ENCODE measurements around the gene TNIK. TPM values are rescaled to one million over a fixed set of nuclear protein-coding genes. Genes with fewer than 3 reads are reported as not detected.

TNIK gene
- total and polyA plus RNA-seq, 12 donors: 9.3 to 51.9 (median 35.1) TPM

DNA sequence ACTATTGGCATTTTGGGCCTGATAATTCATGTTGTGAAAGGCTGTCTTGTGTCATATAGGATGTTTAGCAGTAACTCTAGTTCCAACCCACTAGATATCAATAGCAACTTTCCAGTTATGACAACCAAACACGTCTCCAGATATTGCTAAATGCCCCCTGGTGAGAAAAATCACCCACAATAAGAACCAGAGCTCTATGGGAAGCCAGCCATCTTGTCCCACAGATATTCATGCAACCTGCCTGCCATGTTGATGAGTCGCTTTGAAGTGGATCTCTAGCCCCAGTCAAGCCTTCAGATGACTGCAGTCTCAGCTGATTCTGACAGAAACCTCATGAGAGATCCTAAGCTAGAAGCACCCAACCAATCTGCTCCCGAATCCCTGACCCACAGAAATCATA, 5.6 kb upstream of the TNIK start:
- DNase-seq (no peak), ATAC-seq (no peak)
- Histone ChIP-seq H3K27me3 (peaks cover 0 to 20% (median 7%) of the 10 kb centered on the region in 7 donors), H3K9me3 (no peaks in the 10 kb centered on the region), H3K4me1 (peaks cover 0 to 12% (median 3%) of the 10 kb centered on the region in 9 donors), H3K36me3 (no peaks in the 10 kb centered on the region), H3K27ac (no peak overlapping the region), H3K4me3 (no peak overlapping the region)
- WGBS, 2 donors: 92% methylated on average over 3 of the region's 3 CpGs
- TF ChIP-seq, protein P1, sequence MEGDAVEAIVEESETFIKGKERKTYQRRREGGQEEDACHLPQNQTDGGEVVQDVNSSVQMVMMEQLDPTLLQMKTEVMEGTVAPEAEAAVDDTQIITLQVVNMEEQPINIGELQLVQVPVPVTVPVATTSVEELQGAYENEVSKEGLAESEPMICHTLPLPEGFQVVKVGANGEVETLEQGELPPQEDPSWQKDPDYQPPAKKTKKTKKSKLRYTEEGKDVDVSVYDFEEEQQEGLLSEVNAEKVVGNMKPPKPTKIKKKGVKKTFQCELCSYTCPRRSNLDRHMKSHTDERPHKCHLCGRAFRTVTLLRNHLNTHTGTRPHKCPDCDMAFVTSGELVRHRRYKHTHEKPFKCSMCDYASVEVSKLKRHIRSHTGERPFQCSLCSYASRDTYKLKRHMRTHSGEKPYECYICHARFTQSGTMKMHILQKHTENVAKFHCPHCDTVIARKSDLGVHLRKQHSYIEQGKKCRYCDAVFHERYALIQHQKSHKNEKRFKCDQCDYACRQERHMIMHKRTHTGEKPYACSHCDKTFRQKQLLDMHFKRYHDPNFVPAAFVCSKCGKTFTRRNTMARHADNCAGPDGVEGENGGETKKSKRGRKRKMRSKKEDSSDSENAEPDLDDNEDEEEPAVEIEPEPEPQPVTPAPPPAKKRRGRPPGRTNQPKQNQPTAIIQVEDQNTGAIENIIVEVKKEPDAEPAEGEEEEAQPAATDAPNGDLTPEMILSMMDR (IDR thresholded peaks at IDR 0.05): no peak
- intact Hi-C loops (cut with DNase I): loop anchor here in 4 of 10 donors (10.0 kb wide), 3 partner anchors 79 to 99 kb away; no protein-coding TSS in a partner anchor

DNA sequence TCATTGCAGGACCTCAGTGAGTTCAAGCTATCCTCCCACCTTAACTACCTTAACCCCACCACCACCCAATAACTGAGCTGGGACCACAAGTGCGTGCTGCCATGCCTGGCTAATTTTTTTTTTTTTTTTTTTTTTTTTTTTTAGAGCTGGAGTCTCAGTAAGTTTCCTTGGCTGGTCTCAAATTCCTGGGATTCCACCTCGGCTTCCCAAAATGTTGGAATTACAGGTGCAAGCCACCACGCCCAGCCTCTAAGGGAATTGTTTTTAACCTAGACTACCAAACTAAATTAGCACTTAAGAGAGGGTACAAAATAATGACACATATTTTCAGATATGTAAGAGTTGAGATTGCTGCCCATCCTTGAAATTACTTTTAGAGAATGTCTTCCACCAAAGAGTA, 4.3 kb upstream of the TNIK start:
- Histone ChIP-seq H3K27me3 (peaks cover 0 to 20% (median 7%) of the 10 kb centered on the region in 7 donors), H3K9me3 (no peaks in the 10 kb centered on the region), H3K4me3 (no peak overlapping the region), H3K27ac (no peak overlapping the region), H3K36me3 (no peaks in the 10 kb centered on the region), H3K4me1 (peaks cover 0 to 13% (median 3%) of the 10 kb centered on the region in 9 donors)
- intact Hi-C loops (cut with DNase I): loop anchor here in 7 of 10 donors (5.0 to 10.0 kb wide), 6 partner anchors 80 to 277 kb away; no protein-coding TSS in a partner anchor
- TF ChIP-seq, protein P1 (IDR thresholded peaks at IDR 0.05): no peak
- ATAC-seq: no peak
- no peak for DNase-seq
- WGBS, 2 donors: 93 to 95% methylated on average over 3 of the region's 3 CpGs

DNA sequence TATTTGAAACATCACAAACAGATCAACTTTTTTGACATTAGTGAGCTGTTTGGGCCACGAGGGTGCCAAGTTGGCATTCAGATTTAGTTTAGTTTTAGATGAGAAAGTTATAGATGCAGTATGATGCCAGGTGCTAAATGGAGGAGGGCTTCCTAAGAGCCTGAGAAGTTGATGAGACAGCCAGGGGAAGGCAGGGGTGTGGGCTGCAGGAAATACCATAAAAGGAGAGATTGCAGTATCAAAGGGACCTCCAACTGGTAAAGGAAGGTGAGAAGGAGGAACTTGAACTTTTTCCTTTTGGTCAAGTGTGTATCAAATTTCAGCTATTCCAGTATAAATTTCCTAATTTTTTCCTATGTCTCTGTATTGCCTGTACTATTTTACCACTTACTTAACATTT, 2.0 kb upstream of the TNIK start:
- WGBS, 2 donors: 62 to 67% methylated on average over 1 of the region's 1 CpG
- TF ChIP-seq, protein P1 (IDR thresholded peaks at IDR 0.05): no peak
- ATAC-seq (no peak), DNase-seq (no peak)
- H3K4me3 ChIP-seq: no peak overlapping the region
- no peak overlapping the region for H3K27ac ChIP-seq
- H3K9me3 ChIP-seq: no peaks in the 10 kb centered on the region
- H3K36me3 ChIP-seq: no peaks in the 10 kb centered on the region
- intact Hi-C loops (cut with DNase I): loop anchor here in 7 of 10 donors (5.0 to 10.0 kb wide), 6 partner anchors 83 to 275 kb away; no protein-coding TSS in a partner anchor
- H3K27me3 ChIP-seq: peaks cover 0 to 30% (median 9%) of the 10 kb centered on the region in 7 donors
- H3K4me1 ChIP-seq: peaks cover 0 to 36% (median 11%) of the 10 kb centered on the region in 9 donors

DNA sequence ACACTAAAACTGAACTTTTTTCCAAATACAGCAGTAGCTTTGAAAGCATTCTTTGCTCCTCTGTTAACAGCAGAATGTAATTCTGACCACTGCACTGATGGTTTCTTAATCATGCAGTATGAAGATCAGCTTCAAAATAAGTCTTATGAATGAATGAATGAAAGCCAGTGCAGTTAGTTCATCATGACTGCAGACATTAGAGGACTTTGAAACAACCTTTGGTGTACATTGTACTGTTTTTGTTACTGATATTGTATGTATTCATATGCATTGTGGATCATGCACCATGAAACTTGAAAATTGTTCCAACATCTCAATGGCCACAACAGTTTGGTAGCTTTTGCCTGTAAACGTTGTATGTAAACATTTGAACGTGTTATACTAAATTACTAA, 1.3 kb upstream of the TNIK start:
- H3K4me1 ChIP-seq: peaks cover 0 to 43% (median 18%) of the 10 kb centered on the region in 9 donors
- no peaks in the 10 kb centered on the region for H3K36me3 ChIP-seq
- H3K27me3 ChIP-seq: peaks cover 0 to 30% (median 9%) of the 10 kb centered on the region in 7 donors
- H3K27ac ChIP-seq: peak overlapping the region in 3 of 10 donors; percentile 85 to 87 (median 85)
- no peaks in the 10 kb centered on the region for H3K9me3 ChIP-seq
- WGBS, 2 donors: 26 to 32% methylated on average over 2 of the region's 2 CpGs
- ATAC-seq (no peak), DNase-seq (no peak)
- peak overlapping the region; percentile 40 to 89 (median 72) for H3K4me3 ChIP-seq
- intact Hi-C loops (cut with DNase I): loop anchor here in 7 of 10 donors (5.0 to 10.0 kb wide), 6 partner anchors 83 to 274 kb away; no protein-coding TSS in a partner anchor
- TF ChIP-seq, protein P1 (IDR thresholded peaks at IDR 0.05): no peak
